HG02884 (cell line): Measurements from ENCODE around the gene NAV2.

Source experiments
- ATAC-seq: cut with Tn5 transposase; IDR thresholded peaks from one replicate; pipeline ENCODE4 v1.9.1; 2021; ENCODE audit warnings: mild to moderate bottlenecking, moderate library complexity; ENCODE audit not compliant: unreplicated experiment

NAV2 gene, protein sequence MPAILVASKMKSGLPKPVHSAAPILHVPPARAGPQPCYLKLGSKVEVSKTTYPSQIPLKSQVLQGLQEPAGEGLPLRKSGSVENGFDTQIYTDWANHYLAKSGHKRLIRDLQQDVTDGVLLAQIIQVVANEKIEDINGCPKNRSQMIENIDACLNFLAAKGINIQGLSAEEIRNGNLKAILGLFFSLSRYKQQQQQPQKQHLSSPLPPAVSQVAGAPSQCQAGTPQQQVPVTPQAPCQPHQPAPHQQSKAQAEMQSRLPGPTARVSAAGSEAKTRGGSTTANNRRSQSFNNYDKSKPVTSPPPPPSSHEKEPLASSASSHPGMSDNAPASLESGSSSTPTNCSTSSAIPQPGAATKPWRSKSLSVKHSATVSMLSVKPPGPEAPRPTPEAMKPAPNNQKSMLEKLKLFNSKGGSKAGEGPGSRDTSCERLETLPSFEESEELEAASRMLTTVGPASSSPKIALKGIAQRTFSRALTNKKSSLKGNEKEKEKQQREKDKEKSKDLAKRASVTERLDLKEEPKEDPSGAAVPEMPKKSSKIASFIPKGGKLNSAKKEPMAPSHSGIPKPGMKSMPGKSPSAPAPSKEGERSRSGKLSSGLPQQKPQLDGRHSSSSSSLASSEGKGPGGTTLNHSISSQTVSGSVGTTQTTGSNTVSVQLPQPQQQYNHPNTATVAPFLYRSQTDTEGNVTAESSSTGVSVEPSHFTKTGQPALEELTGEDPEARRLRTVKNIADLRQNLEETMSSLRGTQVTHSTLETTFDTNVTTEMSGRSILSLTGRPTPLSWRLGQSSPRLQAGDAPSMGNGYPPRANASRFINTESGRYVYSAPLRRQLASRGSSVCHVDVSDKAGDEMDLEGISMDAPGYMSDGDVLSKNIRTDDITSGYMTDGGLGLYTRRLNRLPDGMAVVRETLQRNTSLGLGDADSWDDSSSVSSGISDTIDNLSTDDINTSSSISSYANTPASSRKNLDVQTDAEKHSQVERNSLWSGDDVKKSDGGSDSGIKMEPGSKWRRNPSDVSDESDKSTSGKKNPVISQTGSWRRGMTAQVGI (N-terminal part only)

GRCh38 chr11:19712281-19713195 is at the start of gene NAV2:
Gene NAV2, plus strand, starts transcription at chr11:19712837. Its CDS starts 859 bp downstream, at chr11:19713696.
- ATAC-seq: peak; percentile 98

GRCh38 chr11:19663206-19663605 is 49.4 kb upstream of the NAV2 start:
- no peak for ATAC-seq

DNA sequence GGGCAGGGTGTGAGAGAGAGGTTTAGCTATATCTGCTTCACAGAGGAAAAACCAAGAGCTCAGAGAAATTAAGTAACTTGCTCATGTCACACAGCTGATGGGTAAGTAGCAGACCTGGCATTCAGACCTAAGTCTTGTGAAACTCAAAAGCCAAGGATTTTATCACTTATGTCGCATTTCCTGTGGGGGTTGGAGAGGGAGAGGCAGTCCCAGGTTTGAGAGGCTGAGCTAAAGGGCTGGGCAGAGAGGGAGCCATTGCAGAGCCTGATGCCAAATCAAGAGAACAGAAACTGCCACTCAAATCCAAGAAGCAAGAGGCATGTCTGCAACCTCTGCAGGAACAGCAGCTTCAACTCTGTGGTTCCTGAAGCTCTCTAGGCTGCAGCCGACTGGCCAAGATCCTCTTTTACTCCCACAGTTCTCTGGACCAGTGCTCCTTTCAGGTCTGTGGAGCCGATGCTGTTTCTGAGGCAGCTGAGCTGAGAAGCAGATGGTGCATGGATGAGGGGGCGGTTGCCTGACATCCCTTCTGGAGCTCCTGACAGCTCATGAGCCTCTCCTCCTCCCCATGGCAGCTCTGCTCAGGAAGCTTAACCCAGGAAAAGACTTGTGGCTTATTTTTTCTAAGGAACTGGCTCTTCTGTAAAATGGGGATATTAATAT is 47.6 kb upstream of the NAV2 start:
- no peak for ATAC-seq

- ATAC-seq: no peak
These were observed 45.7 kb upstream of the NAV2 start for GRCh38 chr11:19666951-19667350.

DNA sequence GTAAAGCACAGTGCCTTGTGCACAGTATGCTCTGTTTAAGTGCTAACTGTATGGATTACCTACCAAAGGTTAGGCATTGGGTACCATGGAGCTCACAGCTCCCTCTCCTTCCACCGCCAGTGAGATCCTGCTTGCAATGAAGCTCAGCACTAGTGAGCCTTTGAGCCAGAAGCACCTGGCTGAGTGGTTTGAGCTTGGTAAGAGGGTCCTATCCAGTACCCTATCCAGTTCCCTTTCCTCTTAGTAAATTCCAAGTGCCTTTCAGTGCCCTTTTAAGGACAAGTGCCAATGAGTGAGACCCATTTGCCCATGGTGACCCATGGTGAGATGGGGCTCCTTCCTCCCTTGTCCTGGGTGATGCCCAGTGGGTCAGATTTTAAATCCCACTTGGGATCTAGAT is 43.1 kb upstream of the NAV2 start:
- no peak for ATAC-seq

GRCh38 chr11:19670030-19670791 is 42.4 kb upstream of the NAV2 start:
- no peak for ATAC-seq

- ATAC-seq: no peak
These were observed 39.9 kb upstream of the NAV2 start for GRCh38 chr11:19672586-19673206.

- ATAC-seq: no peak
These were observed 38.5 kb upstream of the NAV2 start for GRCh38 chr11:19673924-19674729.

DNA sequence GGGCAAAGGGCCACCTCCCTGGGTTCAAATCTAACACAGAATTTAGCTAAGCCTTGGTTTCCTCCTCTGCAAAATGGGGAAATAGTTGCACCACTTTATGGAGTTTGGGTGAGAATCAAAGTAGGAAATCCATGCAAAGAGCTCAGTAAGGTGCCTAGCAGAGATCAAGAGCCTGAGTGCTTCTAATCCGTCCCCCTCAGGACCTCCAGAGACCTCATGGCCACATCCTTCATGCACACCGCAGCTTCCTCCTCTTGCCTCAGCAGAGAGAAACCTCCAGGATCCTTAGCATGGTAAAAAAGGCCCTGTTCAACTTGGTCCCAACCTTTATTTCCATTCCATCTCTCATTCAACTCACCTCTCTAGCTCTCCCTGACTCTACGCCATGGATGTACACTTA is 37.8 kb upstream of the NAV2 start:
- ATAC-seq: no peak

DNA sequence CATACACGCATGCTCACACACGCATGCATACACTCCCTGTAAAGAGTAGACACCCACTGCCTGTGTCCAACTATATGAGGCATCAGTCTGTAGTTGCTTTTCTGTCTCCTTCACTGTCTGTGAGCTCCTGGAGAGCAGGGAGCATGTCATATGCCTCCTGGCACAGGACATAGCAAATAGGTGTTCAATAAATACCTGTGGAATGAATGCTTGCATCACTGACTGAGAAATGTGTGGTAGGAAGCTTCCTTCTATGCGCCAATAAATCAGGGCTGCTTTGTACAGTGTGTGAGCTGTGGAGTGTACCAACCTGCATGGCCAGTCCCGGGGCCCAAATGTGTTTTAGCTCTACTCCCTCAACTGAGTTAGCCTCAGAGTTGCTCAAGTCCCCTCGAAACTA is 37.2 kb upstream of the NAV2 start:
- no peak for ATAC-seq

GRCh38 chr11:19676475-19677380 is 35.9 kb upstream of the NAV2 start:
- ATAC-seq: no peak

- ATAC-seq: no peak
These were observed 35.1 kb upstream of the NAV2 start for GRCh38 chr11:19677381-19678080.

GRCh38 chr11:19679952-19680828 is 32.4 kb upstream of the NAV2 start:
- ATAC-seq: no peak

- no peak for ATAC-seq
These were observed 31.7 kb upstream of the NAV2 start for GRCh38 chr11:19680829-19681368.

- ATAC-seq: no peak
These were observed 29.4 kb upstream of the NAV2 start for GRCh38 chr11:19683141-19683805.
